Left ventricle myocardium inferior (tissue), 1 donor: ENCODE measurements around the gene MYH11. TPM values are rescaled to one million over a fixed set of nuclear protein-coding genes. Genes with fewer than 3 reads are reported as not detected.

Source experiments
- DNase-seq: peaks from one replicate; pipeline ENCODE4 v3.0.0-alpha.2; 2020
- H3K27ac ChIP-seq: fragments of 200-600 bp; replicated peaks from 2 replicates; pipeline ENCODE4 v1.8.0; 2021
- H3K27me3 ChIP-seq: fragments of 200-600 bp; 2 replicates; pipeline ENCODE4 v1.8.0; 2021; ENCODE audit warnings: low read depth
- H3K36me3 ChIP-seq: fragments of 200-600 bp; 2 replicates; pipeline ENCODE4 v1.8.0; 2021
- H3K4me1 ChIP-seq: fragments of 200-600 bp; 2 replicates; pipeline ENCODE4 v1.8.0; 2021
- H3K4me3 ChIP-seq: fragments of 200-600 bp; 2 replicates; pipeline ENCODE4 v1.8.0; 2021; ENCODE audit warnings: mild to moderate bottlenecking, moderate library complexity
- H3K9me3 ChIP-seq: fragments of 200-600 bp; replicated peaks from 2 replicates; pipeline ENCODE4 v1.8.0; 2021
- intact Hi-C: fragments of 100-400 bp; cut with micrococcal nuclease; formaldehyde crosslinking; loops from one replicate; pipeline ENCODE4 v1.11.0; 2022
- total RNA-seq: library from RNA; stranded (reverse); fragmentation: NEBNext Ultra II Directional; extraction: Animal tissue kit (Norgen Biotek cat#: 25700); gene quantifications from one replicate; pipeline ENCODE4 v1.2.1, GENCODE V29; 2021
- TF ChIP-seq, protein P1 (sequence below): fragments of 200-600 bp; IDR thresholded peaks from 2 replicates; pipeline ENCODE4 v1.8.0; 2021; ENCODE audit warnings: antibody characterized with exemption, mild to moderate bottlenecking, borderline replicate concordance
- donor health status: DM: no; HTN: yes; CAD: no; lungs with severe emphysema.

Gene MYH11
- total RNA-seq, 1 donor from 2014 or later = 15.6 TPM

DNA sequence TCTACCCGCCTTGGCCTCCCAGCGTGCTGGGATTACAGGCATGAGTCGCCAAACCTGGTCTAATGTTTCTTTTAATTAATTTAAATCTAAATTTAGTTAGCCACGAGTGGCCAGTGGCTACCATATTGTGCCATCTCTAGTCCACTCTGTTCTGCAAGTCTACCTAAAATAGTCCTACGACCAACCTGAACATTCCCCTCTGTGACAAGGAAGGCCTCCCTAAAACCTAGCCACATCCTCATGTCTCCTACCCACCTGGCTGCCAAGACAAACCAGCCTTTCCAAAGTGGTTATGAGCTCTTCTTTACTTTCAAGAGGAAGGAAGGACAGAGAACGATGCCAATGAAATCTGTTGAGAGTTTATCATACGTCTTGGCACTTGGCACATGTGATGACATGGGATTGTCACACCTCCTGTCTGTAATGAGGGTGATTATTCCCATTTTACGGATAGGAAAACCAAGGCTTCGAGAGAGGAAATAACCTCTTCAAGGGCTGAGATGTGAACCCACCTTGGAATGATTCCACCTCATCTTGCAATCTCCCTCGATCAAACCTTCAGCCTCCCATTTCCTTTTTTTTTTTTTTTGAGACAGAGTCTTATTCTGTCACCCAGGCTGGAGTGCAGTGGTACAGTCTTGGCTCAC, 19.7 kb downstream of the MYH11 start:
- H3K9me3 ChIP-seq = no peaks in the 10 kb centered on the region
- no peak overlapping the region for H3K27ac ChIP-seq
- H3K4me1 ChIP-seq = peaks cover 4% of the 10 kb centered on the region
- TF ChIP-seq, protein P1, sequence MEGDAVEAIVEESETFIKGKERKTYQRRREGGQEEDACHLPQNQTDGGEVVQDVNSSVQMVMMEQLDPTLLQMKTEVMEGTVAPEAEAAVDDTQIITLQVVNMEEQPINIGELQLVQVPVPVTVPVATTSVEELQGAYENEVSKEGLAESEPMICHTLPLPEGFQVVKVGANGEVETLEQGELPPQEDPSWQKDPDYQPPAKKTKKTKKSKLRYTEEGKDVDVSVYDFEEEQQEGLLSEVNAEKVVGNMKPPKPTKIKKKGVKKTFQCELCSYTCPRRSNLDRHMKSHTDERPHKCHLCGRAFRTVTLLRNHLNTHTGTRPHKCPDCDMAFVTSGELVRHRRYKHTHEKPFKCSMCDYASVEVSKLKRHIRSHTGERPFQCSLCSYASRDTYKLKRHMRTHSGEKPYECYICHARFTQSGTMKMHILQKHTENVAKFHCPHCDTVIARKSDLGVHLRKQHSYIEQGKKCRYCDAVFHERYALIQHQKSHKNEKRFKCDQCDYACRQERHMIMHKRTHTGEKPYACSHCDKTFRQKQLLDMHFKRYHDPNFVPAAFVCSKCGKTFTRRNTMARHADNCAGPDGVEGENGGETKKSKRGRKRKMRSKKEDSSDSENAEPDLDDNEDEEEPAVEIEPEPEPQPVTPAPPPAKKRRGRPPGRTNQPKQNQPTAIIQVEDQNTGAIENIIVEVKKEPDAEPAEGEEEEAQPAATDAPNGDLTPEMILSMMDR = no peak
- DNase-seq = no peak
- no peaks in the 10 kb centered on the region for H3K36me3 ChIP-seq
- intact Hi-C loops = no loop called here
- H3K27me3 ChIP-seq = peaks cover 41% of the 10 kb centered on the region
- no peak overlapping the region for H3K4me3 ChIP-seq

DNA sequence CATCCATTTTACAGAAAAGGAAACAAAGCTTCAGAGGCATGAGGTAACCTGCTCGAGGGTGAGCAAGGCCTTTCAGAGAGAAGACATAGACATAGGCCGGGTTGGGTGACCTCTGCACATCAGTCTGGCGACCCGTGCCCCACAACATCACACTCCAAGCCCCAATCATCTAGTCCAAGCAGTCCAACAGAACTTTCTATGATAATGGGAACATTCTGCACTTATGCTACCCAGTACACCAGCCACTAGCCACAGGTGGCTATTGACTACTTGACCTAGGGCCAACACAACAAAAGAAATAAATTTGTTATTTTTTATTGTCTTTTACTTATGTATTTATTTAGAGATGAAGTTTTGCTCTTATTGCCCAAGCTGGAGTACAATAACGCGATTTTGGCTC, 20.8 kb downstream of the MYH11 start:
- Histone ChIP-seq H3K27ac (no peak overlapping the region), H3K36me3 (no peaks in the 10 kb centered on the region), H3K4me3 (no peak overlapping the region), H3K4me1 (peaks cover 4% of the 10 kb centered on the region), H3K27me3 (peaks cover 32% of the 10 kb centered on the region), H3K9me3 (no peaks in the 10 kb centered on the region)
- TF ChIP-seq, protein P1 = no peak
- intact Hi-C loops = no loop called here
- no peak for DNase-seq

DNA sequence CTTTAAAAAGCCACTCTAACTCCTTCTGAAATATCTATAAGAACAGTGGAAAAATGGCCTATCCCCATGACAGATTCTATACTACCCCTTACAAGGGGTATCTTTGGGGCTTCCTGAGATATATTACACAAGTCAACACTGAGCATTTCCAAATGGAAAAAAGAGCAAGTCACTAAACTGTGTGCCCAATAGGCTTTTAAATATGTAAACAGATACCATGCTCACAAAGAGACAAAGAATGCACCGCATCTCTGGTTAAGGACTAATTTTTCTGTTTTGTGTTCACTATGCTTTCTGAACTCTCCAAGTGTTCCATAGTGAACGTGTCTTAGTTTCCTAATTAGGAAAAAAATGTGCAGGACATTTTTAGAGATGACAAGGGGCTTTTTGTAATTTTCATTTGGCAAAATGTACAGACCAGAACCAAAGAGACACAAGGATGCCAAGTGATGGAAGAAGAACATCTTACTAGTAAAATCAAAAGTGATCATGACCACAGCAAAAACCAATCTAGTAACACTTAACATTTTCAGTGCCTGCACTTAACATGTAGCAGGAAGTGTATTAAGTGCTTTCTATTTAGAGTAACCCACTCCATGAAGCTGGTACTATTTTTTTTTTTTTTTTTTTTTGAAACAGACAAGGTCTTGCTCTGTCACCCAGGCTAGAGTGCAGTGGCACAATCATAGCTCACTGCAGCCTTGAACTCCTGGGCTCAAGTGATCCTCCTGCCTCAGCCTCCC, 21.5 kb downstream of the MYH11 start:
- TF ChIP-seq, protein P1 = no peak
- intact Hi-C loops = no loop called here
- Histone ChIP-seq H3K27me3 (peaks cover 27% of the 10 kb centered on the region), H3K36me3 (no peaks in the 10 kb centered on the region), H3K4me1 (peaks cover 4% of the 10 kb centered on the region), H3K27ac (no peak overlapping the region), H3K4me3 (no peak overlapping the region), H3K9me3 (no peaks in the 10 kb centered on the region)
- no peak for DNase-seq

DNA sequence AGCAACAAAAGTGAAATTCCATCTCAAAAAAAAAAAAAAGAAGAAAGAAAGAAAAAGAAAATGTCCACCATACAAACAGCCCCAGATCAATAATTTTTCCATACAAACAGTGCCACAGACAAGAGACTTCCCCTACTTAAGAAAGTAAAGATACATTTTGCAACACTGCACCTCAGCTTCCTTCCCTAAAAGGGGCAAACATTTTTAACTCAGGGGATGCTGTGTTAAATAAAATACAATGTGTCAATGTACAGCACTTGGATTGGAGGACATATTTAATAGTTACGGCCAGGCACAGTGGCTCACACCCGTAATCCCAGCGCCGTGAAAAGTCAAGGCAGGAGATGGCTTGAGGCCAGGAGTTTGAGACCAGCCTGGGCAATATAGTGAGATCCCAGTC, 22.3 kb downstream of the MYH11 start:
- TF ChIP-seq, protein P1 = no peak
- Histone ChIP-seq H3K27me3 (peaks cover 22% of the 10 kb centered on the region), H3K4me1 (peaks cover 4% of the 10 kb centered on the region), H3K36me3 (no peaks in the 10 kb centered on the region), H3K9me3 (no peaks in the 10 kb centered on the region), H3K27ac (no peak overlapping the region), H3K4me3 (no peak overlapping the region)
- intact Hi-C loops = no loop called here
- no peak for DNase-seq

DNA sequence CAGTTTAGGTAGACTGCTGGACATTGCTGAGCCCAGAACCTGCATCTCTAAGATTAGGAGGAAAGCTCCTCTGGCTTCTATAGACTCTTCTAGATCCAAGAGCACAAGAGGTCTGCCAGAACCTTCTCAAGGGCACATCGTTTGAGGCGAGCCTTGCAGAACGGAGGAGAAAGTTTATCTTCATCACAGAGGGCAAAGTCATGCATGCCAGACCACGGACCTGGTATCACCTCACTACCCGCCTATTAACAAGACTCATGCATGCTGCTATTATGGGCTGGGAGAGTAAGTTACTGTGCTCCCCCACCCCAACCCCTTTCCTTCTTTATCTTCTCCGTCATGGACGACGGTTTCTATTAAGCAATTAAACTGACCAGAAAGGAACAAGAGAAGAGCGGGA, 23.3 kb downstream of the MYH11 start:
- peaks cover 17% of the 10 kb centered on the region for H3K27me3 ChIP-seq
- H3K27ac ChIP-seq = no peak overlapping the region
- TF ChIP-seq, protein P1 = no peak
- H3K36me3 ChIP-seq = no peaks in the 10 kb centered on the region
- no peaks in the 10 kb centered on the region for H3K9me3 ChIP-seq
- peaks cover 4% of the 10 kb centered on the region for H3K4me1 ChIP-seq
- no peak for DNase-seq
- intact Hi-C loops = no loop called here
- no peak overlapping the region for H3K4me3 ChIP-seq
